Inflammatory macrophage treated with lipopolysaccharide for 1 hour (primary cell): Measurements from ENCODE around the gene HDAC10.
"Not testable (repeated sequence)": the region's sequence is repeated elsewhere in the genome, so short reads cannot be mapped to it uniquely, and the experiment has no call there.

Source experiments
- DNase-seq, 2 donors: peaks; one replicate each; pipeline ENCODE4 v3.0.0-alpha.2; 2020 to 2022

The HDAC10 gene

DNA sequence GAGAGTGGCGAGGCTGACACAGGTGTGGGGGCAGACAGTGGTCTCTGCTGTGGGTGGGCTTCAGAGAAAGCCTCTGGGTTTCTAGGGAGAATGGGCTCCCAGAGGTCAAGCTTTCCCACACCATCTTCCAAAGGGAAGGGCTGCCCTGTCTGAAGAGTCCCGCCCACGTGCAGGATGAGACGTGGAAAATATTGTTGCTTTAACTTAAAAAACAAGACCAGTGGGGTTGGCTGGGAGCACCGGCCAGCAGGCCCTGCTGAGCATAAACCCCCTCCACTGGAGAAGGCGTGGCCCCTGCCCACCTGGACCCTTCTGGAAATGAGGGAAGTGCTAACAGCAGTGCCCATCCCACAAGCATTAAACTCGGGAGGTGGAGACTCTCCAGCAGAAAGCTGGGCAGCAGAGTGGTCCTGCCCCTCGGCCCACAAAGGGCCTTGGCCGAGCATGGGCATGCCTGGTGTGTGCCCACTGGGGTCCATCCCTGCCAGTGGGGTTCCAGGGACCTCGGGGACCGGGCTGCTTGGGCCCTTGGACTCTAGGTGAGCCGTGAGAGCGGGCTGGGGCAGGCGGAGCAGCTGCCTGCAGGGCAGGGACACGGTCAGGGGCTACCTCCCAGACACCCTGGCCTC lies 34.9 kb downstream of the HDAC10 start:
- no peak for DNase-seq

DNA sequence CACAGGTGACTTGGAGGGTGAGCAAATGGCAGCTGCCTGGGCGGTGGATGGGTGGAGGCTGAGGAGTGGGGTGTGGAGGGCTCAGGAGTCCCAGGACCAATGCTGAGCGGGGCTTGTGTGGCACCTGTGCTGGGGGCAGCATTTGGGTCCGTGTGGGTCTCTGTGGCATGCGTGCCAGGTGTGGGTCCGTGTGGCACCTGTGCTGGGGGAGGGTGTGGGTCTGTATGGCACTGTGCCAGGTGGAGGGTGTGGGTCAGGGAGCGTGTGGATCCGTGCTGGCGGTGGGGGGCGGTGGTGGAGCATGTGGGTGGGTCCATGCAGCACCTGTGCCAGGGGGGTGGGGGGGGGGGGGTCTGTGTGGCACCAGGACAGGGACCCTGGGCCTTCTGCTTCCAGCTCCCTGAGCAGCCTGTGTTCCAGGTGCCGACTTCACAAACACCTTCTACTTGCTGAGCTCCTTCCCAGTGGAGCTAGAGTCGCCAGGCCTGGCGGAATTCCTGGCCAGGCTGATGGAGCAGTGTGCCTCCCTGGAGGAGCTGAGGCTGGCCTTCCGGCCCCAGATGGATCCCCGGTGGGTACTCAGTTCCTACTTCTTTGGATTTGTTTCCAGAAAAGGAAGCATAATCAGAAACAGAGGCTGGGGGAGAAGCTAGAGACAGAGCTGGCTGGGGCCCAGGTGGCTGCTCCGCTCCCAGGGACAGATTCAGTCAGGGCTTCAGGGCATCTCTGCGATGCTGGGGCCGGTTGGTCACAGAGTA lies 35.6 kb downstream of the HDAC10 start:
- no peak for DNase-seq

DNA sequence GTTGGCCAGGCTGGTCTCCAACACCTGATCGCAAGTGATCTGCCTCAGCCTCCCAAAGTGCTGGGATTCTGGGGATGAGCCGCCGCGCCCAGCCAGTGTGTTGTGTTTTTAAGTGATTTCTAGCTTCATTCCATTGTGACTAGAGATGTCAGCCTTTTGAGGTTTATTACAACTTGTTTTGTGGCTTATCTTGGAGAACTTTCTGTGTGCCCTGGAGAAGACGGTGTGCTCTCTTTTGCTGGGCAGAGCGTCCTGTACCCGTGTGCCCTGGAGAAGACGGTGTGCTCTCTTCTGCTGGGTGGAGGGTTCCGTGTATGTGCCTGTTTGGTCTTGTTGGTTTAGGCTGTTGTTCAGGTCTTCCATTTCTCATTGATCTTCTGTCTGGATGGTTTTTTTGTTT lies 37.8 kb downstream of the HDAC10 start:
- no peak for DNase-seq

DNA sequence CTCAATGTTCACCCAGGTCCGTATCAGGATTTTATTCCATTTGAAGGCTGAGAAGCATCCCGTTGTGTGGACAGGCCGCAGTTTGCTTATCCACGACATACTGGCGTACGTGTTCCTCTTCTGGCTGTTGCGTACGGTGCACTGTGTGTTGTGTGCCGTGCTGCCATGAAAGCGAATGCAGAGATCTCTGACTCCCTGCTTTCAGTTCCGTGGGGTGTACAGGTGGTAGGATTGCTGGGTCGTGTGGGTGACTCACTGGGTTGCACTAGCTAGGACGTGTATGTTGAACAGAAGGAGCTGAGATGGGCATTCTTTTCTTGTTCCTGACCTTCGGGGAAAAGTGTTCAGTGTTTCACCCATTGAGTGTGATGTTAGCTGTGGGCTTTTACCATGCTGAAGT lies 39.9 kb downstream of the HDAC10 start:
- DNase-seq: no peak

DNA sequence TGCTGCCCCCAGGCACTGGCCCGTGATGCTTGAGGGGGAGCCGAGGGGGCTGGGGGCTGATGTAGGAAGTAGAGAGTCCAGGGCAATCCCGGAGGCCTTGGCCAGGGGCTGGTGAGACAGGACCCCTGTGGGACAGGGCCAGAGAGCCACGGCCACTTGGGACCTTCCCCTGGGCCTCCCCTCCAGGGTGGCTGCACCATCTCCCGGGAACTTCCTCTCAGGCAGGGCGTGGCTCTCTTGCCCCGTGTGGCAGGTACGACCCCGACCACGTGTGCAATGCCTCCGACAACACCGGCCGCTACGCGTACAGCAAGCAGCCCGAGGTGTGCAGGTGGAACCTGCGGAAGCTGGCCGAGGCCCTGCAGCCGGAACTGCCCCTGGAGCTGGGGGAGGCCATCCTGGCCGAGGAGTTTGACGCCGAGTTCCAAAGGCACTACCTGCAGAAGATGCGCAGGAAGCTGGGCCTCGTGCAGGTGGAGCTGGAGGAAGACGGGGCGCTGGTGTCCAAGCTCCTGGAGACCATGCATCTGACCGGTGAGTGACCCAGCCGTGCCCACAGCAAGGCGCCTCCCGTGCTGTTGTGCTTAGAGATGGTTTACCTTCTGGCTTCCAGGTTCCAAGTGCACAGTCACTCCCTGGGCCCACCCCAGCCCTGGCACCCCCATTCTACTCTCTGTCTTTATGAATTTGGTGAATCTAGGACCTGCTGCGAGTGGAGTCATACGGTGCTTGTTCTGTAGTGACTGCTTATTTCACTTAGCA lies 40.5 kb downstream of the HDAC10 start:
- DNase-seq: no peak

DNA sequence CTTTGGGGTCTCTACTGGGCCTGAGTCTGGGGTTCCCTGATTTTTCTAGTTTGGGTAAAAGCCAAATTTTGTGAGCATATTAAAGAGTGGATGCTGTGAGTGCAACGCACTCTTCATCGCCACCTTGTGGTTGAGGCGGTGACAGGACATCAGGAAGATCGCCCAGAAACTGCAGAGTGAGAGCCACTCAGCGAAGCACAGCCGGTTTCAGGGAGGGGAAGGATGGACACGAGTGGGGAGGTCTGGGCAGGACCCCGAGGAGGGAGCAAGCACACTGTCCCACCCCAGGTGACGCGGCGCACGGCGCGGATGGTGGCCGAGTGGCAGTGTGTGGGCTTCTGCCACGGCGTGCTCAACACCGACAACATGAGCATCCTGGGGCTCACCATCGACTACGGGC lies 41.2 kb downstream of the HDAC10 start:
- peak in 1 of 2 donors; percentile 81 for DNase-seq

DNA sequence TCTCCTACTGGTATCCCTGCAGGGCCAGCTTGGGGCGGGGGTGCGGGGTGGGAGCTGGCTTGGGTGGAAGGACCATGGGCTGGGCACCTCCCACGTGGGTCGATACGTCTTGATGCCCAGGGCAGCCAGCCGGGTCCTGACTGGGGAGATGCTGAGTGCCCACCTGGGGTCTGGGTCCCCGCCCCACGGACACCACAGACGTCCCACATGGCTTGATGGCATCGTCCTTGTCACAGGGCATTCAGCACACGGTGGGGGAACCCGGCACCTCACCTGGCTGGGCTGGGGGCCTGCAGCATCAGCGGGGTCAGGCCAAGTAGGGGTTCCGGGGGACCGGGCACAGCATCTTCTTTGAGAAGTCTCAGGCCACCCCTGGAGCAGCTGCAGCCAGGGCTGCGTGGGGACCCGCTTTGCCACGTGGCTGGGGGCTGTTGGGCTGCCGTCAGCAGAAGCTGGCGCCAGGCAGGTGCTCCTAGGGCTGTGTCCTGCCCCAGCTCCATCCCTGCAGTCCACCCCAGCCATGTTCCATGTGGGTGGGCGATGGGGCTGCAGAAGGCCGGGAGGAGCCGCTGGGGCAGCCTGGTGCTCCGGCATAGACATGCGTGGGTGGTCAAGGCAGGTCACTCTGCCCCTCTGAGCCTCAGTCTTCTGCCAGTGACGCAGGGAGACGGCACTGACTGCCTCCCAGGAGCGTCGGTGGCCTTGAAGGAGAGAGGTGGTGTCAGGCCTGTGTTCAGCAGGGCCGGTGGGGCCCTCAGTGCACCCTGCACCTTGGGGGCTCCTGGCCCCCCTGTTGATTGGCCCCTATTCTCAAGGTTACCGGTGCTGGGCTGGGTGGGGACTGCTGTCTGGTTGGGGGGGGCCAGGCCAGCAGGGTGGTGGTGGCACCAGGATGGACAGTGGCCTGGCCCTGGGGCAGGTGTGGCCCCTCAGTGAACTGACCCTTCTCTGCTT lies 41.8 kb downstream of the HDAC10 start:
- DNase-seq: no peak

DNA sequence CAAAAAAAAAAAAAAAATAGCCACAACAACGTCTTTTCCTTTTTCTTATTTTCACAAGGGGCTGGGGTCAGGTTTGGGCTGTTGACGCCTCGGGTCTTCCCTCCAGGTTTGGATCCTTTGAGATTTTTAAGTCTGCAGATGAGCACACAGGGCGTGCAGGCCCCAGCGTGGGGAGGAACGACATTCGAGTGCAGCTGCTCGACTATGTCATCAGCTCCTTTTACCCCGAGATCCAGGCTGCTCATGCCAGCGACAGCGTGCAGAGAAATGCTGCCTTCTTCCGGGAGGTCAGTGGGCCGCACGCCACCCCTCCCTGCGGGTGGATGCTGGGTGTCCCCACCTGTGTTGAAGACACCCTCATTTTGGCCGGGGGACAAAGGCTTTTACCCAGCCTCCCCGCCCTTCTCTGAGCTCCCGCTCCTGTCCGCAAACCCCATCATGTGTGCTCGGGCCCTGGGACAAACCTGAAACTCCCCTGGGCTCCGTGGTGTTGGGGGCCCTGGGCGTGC lies 42.6 kb downstream of the HDAC10 start:
- DNase-seq: no peak

DNA sequence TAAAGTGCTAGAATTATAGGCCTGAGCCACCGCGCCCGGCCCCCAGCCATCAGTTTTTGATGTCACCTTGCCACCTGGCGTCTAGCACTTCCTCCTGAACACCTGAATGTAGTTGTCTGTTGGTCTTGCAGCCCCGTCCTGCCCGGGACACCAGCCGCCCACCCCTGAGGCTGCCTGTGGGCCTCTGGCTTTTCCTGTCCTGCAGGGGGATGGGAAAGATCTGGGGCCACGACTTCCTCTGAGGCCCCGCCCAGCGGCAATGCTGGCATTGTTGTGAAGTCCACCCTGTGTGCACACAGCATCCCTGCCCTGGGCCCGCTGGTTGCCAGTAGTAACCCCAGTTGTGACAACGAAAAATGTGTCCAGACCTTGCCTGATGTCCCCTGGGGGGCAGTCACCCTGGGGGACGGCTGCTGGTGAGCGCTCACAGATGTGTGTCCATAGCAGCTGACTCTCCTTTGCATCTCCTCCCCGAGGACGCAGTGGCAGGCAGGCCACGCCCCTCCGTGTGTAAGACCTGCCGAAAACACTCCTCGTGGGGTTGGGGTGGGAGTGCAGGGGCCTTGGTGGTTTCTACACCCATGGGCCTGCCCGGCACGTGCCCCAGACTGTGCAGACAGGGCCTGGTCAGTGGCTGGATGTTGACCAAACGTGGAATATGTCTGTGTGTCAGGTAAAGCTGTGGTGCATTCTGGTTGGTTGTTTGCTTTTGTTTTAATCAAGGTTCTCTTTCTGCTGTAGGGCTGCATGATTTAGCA lies 43.5 kb downstream of the HDAC10 start:
- no peak for DNase-seq

DNA sequence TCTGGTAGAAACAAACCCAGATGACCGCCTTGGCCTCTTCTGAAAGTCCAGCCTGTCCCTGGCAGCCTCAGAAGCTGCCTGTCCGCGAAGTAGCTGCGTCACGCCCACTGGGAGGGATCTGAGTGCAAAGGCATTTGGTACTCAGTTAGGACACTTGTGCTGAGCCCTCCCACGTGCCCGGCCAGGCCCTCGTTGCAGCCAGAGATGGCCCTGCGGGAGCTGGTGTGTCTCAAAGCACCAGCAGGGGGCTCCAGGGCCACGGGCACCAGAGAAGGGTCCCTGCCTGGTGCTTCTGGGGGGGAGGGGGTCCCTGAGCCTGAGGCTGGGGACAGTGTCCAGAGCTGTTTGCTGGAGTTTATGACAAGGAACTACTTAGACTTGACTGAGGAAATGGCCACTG lies 44.5 kb downstream of the HDAC10 start:
- DNase-seq: peak; percentile 49 to 60

DNA sequence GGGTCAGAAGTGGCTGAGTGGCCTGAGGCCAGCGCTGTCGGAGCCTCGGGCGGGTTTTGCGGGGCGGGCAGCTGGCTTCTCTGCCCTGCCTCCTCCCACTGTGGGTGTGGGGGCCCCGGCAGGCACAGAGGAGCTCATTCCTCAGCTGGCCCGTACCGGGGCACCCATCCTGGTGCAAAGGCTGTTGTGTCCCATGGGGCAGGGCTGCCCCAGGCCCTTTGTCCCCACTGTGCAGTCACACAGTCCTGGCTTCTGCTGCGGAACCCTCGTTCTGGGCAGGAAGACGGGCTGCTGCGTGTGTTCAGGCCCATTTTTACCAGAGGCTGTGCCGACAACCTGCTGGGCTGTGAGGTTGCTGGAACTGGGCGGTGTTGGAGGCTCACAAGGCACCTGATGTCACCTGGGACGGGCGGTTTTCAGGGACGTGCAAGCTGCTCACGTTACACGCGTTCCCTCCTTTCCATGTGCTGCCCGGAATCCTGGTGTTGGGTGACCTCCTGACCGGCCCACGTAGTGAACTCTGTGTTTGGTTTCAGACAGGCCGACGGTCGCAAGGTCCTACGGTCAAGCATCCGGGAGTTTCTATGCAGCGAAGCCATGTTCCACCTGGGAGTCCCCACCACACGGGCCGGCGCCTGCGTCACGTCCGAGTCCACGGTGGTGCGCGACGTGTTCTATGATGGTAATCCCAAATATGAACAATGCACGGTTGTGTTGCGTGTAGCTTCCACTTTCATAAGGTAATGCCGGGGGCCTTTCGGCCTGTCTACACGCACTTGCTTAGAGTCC lies 45.1 kb downstream of the HDAC10 start:
- DNase-seq: no peak

DNA sequence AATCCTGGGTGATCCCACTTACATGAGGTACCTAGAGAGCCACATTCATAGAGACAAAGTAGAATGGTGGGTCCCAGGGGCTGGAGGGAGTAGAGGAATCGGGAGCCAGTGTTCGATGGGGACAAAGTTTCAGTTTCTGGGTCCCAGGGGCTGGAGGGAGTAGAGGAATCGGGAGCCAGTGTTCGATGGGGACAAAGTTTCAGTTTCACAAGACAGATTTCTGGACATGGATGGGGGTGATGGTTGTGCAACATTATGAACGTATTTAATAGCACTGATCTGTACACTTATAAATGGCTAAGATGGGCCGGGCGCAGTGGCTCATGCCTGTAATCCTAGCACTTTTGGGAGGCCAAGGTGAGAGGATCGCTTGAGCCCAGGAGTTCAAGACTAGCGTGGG lies 46.1 kb downstream of the HDAC10 start:
- not testable (repeated sequence) for DNase-seq

DNA sequence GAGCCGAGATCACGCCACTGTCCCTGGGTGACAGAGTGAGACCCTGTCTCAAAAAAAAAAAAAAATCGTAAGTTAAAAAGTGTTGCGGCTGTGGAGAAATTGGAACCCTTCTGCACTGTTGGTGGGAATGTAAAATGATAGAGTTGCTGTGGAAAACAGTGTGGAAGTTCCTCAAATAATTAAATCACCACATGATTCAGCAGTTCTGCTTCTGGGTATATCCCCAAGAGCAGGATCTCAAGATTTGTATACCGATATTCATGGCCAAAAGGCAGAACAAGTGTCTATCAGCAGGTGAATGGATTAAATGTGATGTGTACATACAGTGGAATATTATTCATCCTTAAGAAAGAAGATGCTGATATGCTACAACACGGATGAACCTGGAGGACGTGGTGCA lies 46.5 kb downstream of the HDAC10 start:
- DNase-seq: peak; percentile 55 to 56

DNA sequence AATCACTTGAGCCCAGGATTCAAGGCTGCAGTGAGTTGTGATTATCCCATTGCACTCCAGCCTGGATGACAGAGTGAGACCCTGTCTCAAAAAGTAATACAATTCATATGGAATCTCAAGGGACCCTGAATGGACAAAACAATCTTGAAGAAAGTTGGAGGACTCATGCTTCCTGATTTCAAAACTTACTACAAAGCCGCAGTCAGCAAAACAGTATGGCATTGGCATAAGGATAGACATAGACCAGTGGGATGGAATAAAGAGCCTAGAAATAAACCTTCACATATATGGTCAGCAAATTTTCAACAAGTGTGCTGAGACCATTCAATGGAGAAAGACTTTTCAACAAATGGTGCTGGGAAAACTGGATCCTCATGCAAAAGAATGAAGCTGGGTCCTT lies 47.8 kb downstream of the HDAC10 start:
- DNase-seq: no peak

DNA sequence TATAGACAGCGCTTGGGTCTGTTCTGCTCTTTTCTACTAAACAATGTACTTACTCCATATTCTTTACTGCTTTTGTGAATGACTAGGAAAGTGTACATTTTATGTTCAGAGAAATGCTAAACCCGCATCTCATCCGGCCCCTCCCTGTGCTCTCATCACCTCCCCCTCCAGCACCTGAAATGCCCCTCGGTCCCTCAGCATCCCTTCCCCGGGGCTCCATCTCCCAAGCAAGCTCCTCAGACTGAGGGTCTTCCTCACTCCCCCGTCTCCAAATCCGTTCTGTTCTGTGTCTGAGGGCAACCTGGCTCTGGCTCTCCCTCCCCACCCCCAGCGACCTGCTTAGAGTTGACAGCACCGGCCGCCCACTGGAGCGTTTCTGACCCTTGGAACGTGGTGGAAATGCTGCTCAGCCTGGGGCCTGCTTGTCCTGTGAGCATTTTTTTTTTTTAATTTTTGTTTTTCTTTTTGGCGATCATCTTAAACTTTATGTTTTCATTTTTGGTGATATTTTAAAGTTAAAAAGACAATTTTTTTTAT lies 48.9 kb downstream of the HDAC10 start:
- no peak for DNase-seq

DNA sequence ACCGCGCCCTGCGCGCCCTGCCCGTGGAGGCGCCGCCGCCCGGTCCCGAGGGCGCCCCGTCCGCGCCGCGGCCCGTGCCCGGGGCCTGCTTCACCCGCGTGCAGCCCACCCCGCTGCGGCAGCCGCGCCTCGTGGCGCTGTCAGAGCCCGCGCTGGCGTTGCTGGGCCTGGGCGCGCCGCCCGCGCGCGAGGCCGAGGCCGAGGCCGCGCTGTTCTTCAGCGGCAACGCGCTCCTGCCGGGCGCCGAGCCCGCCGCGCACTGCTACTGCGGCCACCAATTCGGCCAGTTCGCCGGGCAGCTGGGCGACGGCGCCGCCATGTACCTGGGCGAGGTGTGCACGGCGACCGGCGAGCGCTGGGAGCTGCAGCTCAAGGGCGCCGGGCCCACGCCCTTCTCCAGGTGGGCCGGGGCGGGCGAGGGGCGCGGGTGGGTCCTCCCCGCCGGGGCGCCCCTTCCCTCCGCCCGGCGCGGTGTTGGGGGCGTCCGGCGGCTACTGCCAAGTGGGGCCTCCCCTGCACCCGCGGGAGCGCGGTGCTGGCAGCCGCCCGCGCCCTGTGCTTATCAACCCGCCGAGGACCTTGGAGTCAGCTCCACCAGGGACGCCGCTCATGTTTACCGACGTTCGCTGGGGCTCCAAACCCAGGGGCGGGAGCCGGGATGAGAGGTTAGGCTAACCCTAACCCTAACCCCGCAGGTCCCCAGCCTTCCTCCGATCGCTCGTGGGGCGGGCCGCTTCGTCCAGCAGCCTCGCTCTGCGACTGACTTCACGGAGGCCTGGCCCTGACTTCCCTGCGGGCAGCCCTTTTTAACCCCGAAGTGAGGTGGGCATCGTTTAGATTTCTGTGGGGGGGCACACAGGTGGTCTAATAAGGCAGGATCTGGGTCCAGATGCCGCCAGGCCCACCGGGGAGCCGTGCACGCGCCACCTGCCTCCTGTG lies 49.6 kb downstream of the HDAC10 start:
- DNase-seq: peak in 1 of 2 donors; percentile 7

DNA sequence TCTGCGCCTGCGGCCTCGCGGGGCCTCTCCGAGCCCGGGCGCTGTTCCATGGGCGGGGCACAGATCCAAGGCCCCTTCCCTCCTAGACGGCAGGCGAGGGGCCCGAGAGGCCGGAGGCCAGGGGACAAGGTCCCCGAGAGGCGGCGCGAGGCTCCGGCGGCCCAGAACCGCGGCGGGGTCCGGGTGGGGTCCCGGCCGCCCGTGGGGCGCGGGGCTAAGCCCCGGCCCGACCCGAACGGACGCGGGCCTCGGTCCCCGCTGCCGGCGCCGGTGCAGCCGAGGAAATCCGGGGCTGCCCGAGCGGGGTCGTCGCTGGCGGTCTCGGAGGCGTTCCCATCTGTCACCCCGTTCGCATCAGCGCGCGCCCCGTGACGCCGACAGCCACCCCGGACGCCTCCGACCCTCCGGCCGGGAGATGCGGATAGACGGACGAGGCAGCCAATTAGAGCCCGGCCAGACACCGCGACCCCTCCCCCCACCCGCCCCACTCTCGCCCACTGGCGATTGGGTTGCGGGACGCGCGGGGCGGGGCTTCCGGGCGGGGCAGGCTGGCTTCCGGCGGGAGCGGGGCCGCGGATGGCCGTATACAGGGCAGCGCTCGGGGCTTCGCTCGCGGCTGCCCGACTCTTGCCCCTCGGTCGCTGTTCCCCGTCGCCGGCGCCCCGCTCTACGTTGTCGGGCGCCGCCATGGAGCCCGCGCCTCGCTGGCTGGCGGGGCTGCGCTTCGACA lies 50.4 kb downstream of the HDAC10 start, which contains the start of gene SELENOO:
TSS of gene SELENOO (plus strand) at position 551 of the 730 bp plus-strand sequence. CDS start at position 577, 26 bp downstream.
- peak; percentile 87 to 91 for DNase-seq

DNA sequence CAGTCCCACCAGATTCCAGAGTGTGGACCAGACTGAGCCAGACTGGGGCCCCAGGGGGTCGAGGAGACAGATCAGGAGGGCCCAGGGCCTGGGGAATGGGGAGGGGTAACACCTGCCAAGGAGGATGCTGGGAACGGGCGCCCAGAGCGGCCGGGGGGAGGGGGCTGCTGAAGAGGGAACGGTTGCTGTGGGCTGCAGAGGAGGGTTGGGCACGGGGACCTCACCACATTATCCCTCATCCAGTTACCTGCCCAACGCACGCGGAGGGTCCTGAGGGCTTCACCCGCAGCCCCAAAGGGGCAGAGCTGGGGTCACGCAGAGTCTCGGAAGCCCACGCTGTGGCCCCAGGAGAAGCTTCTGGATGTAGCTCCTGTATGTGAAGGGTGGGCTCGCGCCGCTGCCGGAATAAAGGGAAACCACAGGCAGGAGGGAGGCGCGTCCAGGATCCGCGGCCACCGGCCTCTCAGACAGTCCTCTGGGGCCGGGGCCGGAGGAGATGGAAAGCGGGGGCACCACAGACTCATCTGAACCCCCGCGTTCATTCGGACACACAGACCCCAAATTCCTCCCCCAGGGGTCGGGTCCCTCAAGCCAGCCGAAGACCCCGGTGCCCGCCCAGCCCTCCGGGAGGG lies 51.1 kb downstream of the HDAC10 start:
- no peak for DNase-seq
